T-helper 1 cell treated with Interleukin-12 subunit alpha and Interleukin-12 subunit beta and Interleukin-4 antibody, amounts not matched to agents 30 μg/mL and 1 μg/mL, for 36 hours (primary cell): ENCODE results near the gene DUOX2.
A peak's percentile ranks its signal among the peaks of the same experiment; 100 is the strongest.
"Not testable (repeated sequence)": the region's sequence is repeated elsewhere in the genome, so short reads cannot be mapped to it uniquely, and the experiment has no call there.

Source experiments
- H3K27ac Mint-ChIP-seq: one replicate; pipeline ENCODE4 v1.8.0; 2021; ENCODE audit warnings: mild to moderate bottlenecking, mixed read lengths
- H3K27me3 Mint-ChIP-seq: one replicate; pipeline ENCODE4 v1.8.0; 2021; ENCODE audit warnings: low read depth, mixed read lengths
- H3K36me3 Mint-ChIP-seq: one replicate; pipeline ENCODE4 v1.8.0; 2021; ENCODE audit warnings: low read depth, mixed read lengths
- H3K4me1 Mint-ChIP-seq: one replicate; pipeline ENCODE4 v1.8.0; 2021; ENCODE audit warnings: low read depth, mixed read lengths
- H3K4me3 Mint-ChIP-seq: one replicate; pipeline ENCODE4 v1.8.0; 2021; ENCODE audit warnings: mild to moderate bottlenecking, moderate library complexity, mixed read lengths
- H3K9me3 Mint-ChIP-seq: one replicate; pipeline ENCODE4 v1.8.0; 2021; ENCODE audit warnings: mixed read lengths

DUOX2 gene

DNA sequence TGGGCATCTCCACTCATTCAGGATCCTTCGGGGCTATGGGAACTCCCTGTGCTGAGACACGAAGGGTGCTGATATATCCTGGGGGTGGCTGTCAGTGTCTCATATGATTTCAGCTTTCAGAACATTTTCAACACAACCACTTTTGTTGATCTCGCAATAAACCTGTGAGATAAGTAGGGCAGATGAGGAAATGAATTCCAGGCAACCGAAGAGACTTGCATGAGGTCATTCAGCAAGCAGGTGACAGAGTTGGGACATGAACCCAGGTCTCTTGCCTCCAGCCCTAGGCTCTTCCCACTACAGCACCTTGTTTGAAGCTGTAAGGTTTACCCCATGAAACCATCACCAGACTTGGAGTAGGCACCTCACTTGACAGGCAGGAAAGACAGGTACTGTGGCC is 32.4 kb upstream of the DUOX2 start:
- H3K9me3 Mint-ChIP-seq: no peaks in the 10 kb centered on the region
- no peaks in the 10 kb centered on the region for H3K36me3 Mint-ChIP-seq
- H3K4me3 Mint-ChIP-seq: no peak overlapping the region
- H3K27ac Mint-ChIP-seq: no peak overlapping the region
- no peaks in the 10 kb centered on the region for H3K4me1 Mint-ChIP-seq
- no peaks in the 10 kb centered on the region for H3K27me3 Mint-ChIP-seq

DNA sequence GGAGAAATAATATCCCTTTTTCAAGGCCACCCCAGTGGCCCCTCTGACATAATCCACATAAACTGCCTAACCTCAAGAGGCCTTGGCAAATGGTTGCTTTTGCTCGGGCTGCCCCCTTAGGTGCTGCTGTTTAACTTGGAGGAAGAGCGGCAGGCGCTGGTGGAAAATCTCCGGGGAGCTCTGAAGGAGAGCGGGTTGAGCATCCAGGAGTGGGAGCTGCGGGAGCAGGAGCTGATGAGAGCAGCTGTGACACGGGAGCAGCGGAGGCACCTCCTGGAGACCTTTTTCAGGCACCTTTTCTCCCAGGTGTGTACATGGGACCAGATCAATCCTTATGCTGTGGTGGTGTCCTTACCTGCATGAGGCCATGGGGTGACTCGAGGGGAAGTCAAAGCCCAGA is 30.8 kb upstream of the DUOX2 start:
- H3K27me3 Mint-ChIP-seq: no peaks in the 10 kb centered on the region
- no peaks in the 10 kb centered on the region for H3K36me3 Mint-ChIP-seq
- no peak overlapping the region for H3K4me3 Mint-ChIP-seq
- no peaks in the 10 kb centered on the region for H3K9me3 Mint-ChIP-seq
- H3K4me1 Mint-ChIP-seq: no peaks in the 10 kb centered on the region
- no peak overlapping the region for H3K27ac Mint-ChIP-seq

GRCh38 chr15:45143946-45144345 is 30.0 kb upstream of the DUOX2 start:
- Mint-ChIP-seq H3K36me3 (no peaks in the 10 kb centered on the region), H3K27ac (no peak overlapping the region), H3K4me1 (no peaks in the 10 kb centered on the region), H3K4me3 (no peak overlapping the region), H3K9me3 (no peaks in the 10 kb centered on the region), H3K27me3 (no peaks in the 10 kb centered on the region)

DNA sequence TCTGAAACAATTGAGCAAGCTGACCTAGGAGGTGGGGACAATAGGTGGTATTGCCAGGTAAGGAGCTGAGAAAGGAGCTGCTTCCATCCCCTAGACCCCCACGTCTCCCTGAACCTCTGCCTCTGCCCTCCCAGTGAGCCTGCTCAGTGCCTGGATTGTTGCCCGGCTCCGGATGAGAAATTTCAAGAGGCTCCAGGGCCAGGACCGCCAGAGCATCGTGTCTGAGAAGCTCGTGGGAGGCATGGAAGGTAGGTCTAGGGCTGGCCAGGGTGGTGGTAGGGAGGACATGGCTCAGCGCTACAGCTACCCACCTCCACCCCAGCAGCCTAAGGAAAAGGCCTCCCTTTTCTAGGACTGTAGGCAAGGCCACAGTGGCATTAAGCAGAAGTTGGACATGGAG is 29.1 kb upstream of the DUOX2 start:
- no peaks in the 10 kb centered on the region for H3K27me3 Mint-ChIP-seq
- no peaks in the 10 kb centered on the region for H3K9me3 Mint-ChIP-seq
- no peaks in the 10 kb centered on the region for H3K4me1 Mint-ChIP-seq
- H3K36me3 Mint-ChIP-seq: no peaks in the 10 kb centered on the region
- no peak overlapping the region for H3K27ac Mint-ChIP-seq
- no peak overlapping the region for H3K4me3 Mint-ChIP-seq

GRCh38 chr15:45141386-45141785 is 27.4 kb upstream of the DUOX2 start:
- Mint-ChIP-seq H3K36me3 (no peaks in the 10 kb centered on the region), H3K4me3 (no peak overlapping the region), H3K27ac (no peak overlapping the region)

GRCh38 chr15:45140557-45141250 is 26.7 kb upstream of the DUOX2 start:
- Mint-ChIP-seq H3K27ac (no peak overlapping the region), H3K4me3 (no peak overlapping the region), H3K4me1 (peaks cover 5% of the 10 kb centered on the region), H3K9me3 (no peaks in the 10 kb centered on the region), H3K36me3 (no peaks in the 10 kb centered on the region), H3K27me3 (peaks cover 10% of the 10 kb centered on the region)

More at GRCh38 chr15:45141386-45141785, 27.4 kb upstream of the DUOX2 start:
- H3K4me1 Mint-ChIP-seq: peaks cover 2% of the 10 kb centered on the region
- no peaks in the 10 kb centered on the region for H3K9me3 Mint-ChIP-seq
- peaks cover 6% of the 10 kb centered on the region for H3K27me3 Mint-ChIP-seq

- no peaks in the 10 kb centered on the region for H3K9me3 Mint-ChIP-seq
- H3K27me3 Mint-ChIP-seq: peaks cover 12% of the 10 kb centered on the region
Measured at GRCh38 chr15:45139770-45140169, 25.8 kb upstream of the DUOX2 start.

GRCh38 chr15:45138814-45139765 is 25.1 kb upstream of the DUOX2 start:
- Mint-ChIP-seq H3K9me3 (no peaks in the 10 kb centered on the region), H3K27ac (no peak overlapping the region)

More at GRCh38 chr15:45139770-45140169, 25.8 kb upstream of the DUOX2 start:
- H3K27ac Mint-ChIP-seq: no peak overlapping the region
- peaks cover 7% of the 10 kb centered on the region for H3K4me1 Mint-ChIP-seq
- H3K36me3 Mint-ChIP-seq: no peaks in the 10 kb centered on the region
- H3K4me3 Mint-ChIP-seq: no peak overlapping the region

GRCh38 chr15:45137703-45138102 is 23.7 kb upstream of the DUOX2 start:
- Mint-ChIP-seq H3K36me3 (no peaks in the 10 kb centered on the region), H3K4me1 (peaks cover 11% of the 10 kb centered on the region), H3K9me3 (no peaks in the 10 kb centered on the region), H3K27ac (no peak overlapping the region), H3K4me3 (no peak overlapping the region), H3K27me3 (peaks cover 33% of the 10 kb centered on the region)

More at GRCh38 chr15:45138814-45139765, 25.1 kb upstream of the DUOX2 start:
- H3K4me1 Mint-ChIP-seq: peaks cover 11% of the 10 kb centered on the region
- H3K27me3 Mint-ChIP-seq: peaks cover 19% of the 10 kb centered on the region
- no peaks in the 10 kb centered on the region for H3K36me3 Mint-ChIP-seq
- H3K4me3 Mint-ChIP-seq: no peak overlapping the region

- H3K27ac Mint-ChIP-seq: no peak overlapping the region
- H3K9me3 Mint-ChIP-seq: no peaks in the 10 kb centered on the region
- H3K27me3 Mint-ChIP-seq: peaks cover 45% of the 10 kb centered on the region
Measured at GRCh38 chr15:45136378-45136764, 22.4 kb upstream of the DUOX2 start.

DNA sequence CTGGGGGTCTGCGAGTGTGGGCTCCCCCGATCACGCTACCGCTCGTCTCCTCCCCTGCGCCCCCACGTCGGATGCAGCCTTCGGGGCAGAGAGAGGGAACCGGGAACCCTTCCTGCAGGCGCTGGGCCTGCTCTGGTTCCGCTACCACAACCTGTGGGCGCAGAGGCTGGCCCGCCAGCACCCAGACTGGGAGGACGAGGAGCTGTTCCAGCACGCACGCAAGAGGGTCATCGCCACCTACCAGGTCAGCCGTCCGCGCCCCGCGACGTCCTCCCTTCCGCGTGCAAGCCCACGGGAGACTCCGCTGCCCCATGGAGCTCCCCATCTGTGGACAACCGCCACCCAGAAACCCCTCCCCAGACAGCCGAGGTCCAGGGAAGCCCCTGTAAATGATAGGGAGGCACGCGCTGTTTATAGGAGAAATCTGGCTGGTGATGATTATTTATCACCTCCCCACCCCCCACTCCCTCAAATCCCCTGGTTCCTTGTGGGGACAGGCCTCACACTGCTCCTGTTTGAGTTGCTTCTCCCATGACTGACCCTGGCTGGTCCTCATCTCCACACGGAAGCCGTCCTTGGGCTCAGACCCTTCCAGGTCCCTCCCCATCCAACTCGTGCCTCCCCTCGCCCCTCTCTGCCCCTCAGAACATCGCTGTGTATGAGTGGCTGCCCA is 21.9 kb upstream of the DUOX2 start:
- not testable (repeated sequence) for H3K27ac Mint-ChIP-seq, H3K4me3 Mint-ChIP-seq, H3K36me3 Mint-ChIP-seq, H3K9me3 Mint-ChIP-seq
- H3K27me3 Mint-ChIP-seq: peaks cover 49% of the 10 kb centered on the region
- H3K4me1 Mint-ChIP-seq: peaks cover 11% of the 10 kb centered on the region

More at GRCh38 chr15:45136378-45136764, 22.4 kb upstream of the DUOX2 start:
- peaks cover 11% of the 10 kb centered on the region for H3K4me1 Mint-ChIP-seq
- no peak overlapping the region for H3K4me3 Mint-ChIP-seq
- H3K36me3 Mint-ChIP-seq: no peaks in the 10 kb centered on the region

- Mint-ChIP-seq H3K27ac (no peak overlapping the region), H3K36me3 (no peaks in the 10 kb centered on the region), H3K4me3 (peak overlapping the region; percentile 41), H3K4me1 (peaks cover 11% of the 10 kb centered on the region), H3K27me3 (peaks cover 57% of the 10 kb centered on the region), H3K9me3 (no peaks in the 10 kb centered on the region)
Measured at GRCh38 chr15:45134682-45135604, 21.0 kb upstream of the DUOX2 start.

DNA sequence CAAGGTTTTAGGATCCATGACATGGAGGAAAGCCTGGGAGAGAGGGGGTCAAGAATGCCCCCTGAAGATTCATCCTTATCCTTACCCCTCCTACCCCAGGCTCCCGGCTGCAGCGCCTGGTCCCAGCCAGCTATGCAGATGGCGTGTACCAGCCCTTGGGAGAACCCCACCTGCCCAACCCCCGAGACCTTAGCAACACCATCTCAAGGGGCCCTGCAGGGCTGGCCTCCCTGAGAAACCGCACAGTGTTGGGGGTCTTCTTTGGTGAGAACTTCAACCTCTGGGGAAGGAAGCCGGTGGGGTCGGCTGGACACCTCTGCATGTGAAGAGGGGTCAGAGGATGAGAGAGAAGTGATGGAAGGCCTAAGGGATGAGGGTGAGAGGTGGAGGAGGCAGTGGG is 20.1 kb upstream of the DUOX2 start:
- Mint-ChIP-seq H3K4me3 (no peak overlapping the region), H3K4me1 (peaks cover 11% of the 10 kb centered on the region), H3K36me3 (no peaks in the 10 kb centered on the region), H3K9me3 (no peaks in the 10 kb centered on the region), H3K27me3 (peaks cover 58% of the 10 kb centered on the region), H3K27ac (no peak overlapping the region)

GRCh38 chr15:45133561-45133920 is 19.6 kb upstream of the DUOX2 start:
- H3K4me1 Mint-ChIP-seq: peaks cover 11% of the 10 kb centered on the region
- H3K27ac Mint-ChIP-seq: no peak overlapping the region
- H3K36me3 Mint-ChIP-seq: no peaks in the 10 kb centered on the region
- H3K4me3 Mint-ChIP-seq: no peak overlapping the region
- no peaks in the 10 kb centered on the region for H3K9me3 Mint-ChIP-seq
- peaks cover 63% of the 10 kb centered on the region for H3K27me3 Mint-ChIP-seq
